Fibroblast of peridontal ligament (primary cell): ENCODE results near the gene CXorf66.
"Not testable (repeated sequence)": the region's sequence is repeated elsewhere in the genome, so short reads cannot be mapped to it uniquely, and the experiment has no call there.

Source experiments
- DNase-seq: peaks from one replicate; pipeline ENCODE4 v3.0.0-alpha.2; 2010; ENCODE audit errors: extremely low read depth

The CXorf66 gene

DNA sequence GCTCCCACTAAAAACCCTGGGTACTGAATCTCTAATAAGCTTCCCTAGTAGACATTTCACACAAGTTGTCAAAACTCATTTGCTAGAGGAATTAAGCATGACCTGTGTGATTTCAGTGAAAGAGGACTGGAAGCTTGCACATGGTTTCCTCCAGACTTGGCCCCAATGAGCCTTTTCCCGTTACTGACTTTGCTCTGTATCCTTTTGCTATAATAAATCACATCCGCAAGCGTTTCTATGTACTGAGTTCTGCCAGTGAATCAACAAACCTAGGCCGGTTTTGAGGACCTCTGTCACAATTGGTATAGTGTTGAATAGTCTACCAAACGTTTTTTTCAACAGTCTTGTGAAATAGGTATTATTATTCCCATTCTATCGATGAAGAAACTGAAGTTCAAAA is 40.6 kb downstream of the CXorf66 start:
- no peak for DNase-seq

DNA sequence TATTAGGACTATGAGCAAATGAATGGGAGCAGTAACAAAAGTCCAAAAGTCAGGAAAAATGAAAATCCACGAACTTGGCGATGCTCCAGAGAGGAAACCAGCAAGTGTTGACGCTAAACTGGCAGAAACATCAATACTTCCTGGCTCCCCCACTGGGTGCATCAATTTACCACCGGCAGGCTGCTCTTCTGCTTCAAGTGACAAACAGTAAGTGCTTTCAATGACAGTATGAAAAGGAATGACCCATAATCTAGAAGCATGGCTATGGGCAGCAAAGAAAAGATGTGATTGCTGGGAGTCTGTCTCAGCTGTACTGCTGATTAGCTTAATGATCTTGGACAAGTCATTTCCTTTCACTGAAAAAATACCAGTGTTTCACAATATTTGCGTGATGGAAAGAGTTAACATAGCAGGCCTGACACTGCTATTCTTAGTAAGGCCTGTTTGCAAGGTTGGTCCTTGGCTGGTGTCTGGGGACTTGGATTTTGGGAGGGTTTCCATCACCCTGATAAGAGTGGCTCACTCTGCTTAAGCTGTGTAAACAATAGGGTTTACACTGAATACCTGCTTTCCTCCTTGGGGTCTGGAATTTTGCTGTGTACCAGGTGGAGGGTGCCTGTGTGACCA is 41.1 kb downstream of the CXorf66 start:
- no peak for DNase-seq

DNA sequence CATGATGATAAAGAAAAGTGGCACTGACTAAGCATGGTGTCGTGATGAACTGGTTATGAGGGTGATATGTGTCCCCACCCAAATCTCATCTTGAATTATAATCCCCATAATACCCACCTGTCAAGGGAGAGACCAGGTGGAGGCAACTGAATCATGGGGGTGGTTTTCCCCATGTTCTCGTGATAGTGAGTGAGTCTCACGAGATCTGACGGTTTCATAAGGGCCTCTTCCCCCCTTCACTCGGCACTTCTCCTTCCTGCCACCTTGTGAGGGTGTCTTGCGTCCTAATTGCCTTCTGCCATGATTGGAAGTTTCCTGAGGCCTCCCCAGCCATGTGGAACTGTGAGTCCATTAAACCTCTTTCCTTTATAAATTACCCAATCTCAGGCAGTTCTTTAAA is 44.2 kb downstream of the CXorf66 start:
- not testable (repeated sequence) for DNase-seq

DNA sequence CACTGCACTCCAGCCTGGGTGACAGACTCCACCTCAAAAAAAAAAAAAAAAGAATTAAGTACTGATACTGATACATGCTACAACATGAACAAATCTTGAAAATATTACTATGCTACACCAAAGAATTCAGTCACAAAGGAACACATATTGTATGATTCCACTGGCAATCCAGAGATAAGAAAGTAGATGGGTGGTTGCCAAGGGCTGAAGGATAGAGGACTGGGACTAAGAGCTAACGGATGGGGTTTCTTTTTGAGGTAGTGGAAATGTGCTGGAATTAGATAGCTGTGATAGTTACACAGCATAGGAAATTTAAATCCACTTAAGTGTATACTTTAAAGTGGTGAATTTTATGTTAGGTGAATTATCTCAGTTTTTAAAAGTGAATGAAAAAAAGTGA is 45.0 kb downstream of the CXorf66 start:
- DNase-seq: no peak

DNA sequence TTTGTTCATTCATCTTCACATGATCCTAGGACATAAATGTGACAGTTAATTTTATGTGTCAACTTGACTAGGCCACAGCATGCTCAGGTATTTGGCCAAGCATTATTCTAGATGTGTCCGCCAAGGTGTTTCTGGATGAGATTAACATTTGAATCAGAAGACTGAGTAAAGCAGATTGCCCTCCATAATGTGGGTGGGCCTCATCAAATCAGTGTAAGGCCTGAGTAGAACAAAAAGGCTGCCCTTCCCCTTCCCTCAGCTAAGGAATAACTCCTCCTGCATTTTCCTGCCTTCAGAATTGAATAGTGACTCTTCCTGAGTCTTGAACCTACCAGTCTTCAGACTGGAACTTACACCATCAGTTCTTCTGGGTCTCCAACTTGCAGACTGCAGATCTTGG is 50.9 kb downstream of the CXorf66 start:
- DNase-seq: no peak

DNA sequence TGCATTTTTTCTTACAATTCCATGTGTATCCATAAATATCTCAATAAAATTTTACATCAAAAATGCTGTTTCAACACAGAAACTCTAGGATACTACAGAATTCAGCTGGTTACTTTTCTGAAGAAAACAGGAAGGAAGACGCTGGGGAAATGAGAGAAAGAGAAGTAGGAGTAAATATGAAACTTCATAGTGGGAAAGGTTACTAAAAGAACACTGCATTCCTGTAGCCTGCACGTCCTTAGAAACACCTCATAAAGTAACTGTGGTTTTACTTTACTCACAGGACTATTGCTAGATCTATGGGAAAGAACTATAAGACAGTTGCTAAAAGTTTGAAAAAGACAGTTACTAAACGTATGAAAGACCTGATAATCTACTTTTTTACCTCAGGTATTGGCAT is 55.6 kb downstream of the CXorf66 start:
- DNase-seq: no peak

DNA sequence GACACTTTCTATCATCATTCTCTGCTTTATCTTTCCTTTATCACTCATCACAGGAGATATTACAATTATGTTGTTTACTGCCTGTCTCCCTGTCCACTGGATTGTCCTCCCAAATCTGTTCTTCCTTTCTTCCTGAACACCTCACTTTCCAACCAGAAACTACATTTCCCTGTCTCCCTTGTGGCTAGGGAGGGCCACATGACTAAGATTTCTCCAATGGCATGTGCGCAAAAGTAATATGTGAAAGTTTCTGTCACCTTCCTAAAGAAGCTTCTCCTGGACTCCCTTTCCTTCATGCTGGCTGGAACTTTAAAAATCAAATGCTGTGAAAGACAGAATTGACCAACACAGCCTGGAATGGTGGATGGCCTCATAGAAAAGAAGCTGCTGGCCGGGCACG is 58.2 kb downstream of the CXorf66 start:
- no peak for DNase-seq

DNA sequence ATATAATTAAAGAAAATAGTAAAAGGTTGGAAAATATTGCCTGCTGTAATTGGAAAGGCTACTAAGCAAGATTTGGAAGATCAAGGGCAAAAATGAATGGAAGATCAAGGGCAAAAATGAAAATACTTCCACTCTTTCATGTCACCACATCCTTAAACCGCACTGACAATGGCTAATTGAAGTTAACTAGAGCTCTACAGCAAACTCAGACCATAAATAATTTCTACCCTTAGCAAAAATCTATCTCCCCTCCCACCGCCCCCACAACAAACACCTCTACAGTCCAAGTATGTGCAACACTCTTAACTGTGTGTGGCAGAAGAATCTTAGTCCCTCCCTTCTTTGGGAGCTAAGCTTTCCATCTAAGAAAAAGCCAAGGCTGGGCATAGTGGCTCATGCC is 59.6 kb downstream of the CXorf66 start:
- DNase-seq: no peak
